ENCODE results near the gene IARS1.

- TF ChIP-seq, protein P1, sequence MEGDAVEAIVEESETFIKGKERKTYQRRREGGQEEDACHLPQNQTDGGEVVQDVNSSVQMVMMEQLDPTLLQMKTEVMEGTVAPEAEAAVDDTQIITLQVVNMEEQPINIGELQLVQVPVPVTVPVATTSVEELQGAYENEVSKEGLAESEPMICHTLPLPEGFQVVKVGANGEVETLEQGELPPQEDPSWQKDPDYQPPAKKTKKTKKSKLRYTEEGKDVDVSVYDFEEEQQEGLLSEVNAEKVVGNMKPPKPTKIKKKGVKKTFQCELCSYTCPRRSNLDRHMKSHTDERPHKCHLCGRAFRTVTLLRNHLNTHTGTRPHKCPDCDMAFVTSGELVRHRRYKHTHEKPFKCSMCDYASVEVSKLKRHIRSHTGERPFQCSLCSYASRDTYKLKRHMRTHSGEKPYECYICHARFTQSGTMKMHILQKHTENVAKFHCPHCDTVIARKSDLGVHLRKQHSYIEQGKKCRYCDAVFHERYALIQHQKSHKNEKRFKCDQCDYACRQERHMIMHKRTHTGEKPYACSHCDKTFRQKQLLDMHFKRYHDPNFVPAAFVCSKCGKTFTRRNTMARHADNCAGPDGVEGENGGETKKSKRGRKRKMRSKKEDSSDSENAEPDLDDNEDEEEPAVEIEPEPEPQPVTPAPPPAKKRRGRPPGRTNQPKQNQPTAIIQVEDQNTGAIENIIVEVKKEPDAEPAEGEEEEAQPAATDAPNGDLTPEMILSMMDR (IDR thresholded peaks at IDR 0.05; ENCODE audit: poor library complexity, severe bottlenecking): no peak
- TF ChIP-seq POLR2AphosphoS5 (IDR thresholded peaks at IDR 0.05) (no peak), SMC3 (conservative IDR thresholded peaks at IDR 0.05; ENCODE audit: poor library complexity) (no peak)
These were observed 32.5 kb upstream of the IARS1 start for GRCh38 chr9:92325991-92326500.
